Activated CD4-positive, alpha-beta T cell treated with anti-CD3 and anti-CD28 coated beads for 48 hours (primary cell): Measurements from ENCODE around the gene LANCL2.
"Not testable (repeated sequence)": the region's sequence is repeated elsewhere in the genome, so short reads cannot be mapped to it uniquely, and the experiment has no call there.

Experiments used
- DNase-seq: peaks from one replicate; pipeline ENCODE4 v3.0.0-alpha.2; 2020

Gene LANCL2

GRCh38 chr7:55363386-55364170 lies 1.6 kb upstream of the LANCL2 start:
- DNase-seq, result no peak

- DNase-seq, result peak; percentile 95
Measured at GRCh38 chr7:55365675-55366460, 731 bp downstream of the LANCL2 start.

GRCh38 chr7:55366461-55367070 lies 1.4 kb downstream of the LANCL2 start:
- peak; percentile 38 for DNase-seq

- DNase-seq, result no peak
Measured at GRCh38 chr7:55367283-55367840, 2.2 kb downstream of the LANCL2 start.

GRCh38 chr7:55369427-55370400 lies 4.6 kb downstream of the LANCL2 start:
- DNase-seq, result no peak

- no peak for DNase-seq
Measured at GRCh38 chr7:55374213-55374612, 9.1 kb downstream of the LANCL2 start.

- no peak for DNase-seq
Measured at GRCh38 chr7:55375237-55375636, 10.1 kb downstream of the LANCL2 start.

GRCh38 chr7:55377162-55377817 lies 12.2 kb downstream of the LANCL2 start:
- no peak for DNase-seq

- no peak for DNase-seq
Measured at GRCh38 chr7:55379285-55379684, 14.1 kb downstream of the LANCL2 start.

GRCh38 chr7:55381189-55381588 lies 16.1 kb downstream of the LANCL2 start:
- DNase-seq, result no peak

- DNase-seq, result no peak
Measured at GRCh38 chr7:55381696-55382095, 16.6 kb downstream of the LANCL2 start.

GRCh38 chr7:55382251-55382650 lies 17.1 kb downstream of the LANCL2 start:
- no peak for DNase-seq

- DNase-seq, result no peak
Measured at GRCh38 chr7:55386541-55386940, 21.4 kb downstream of the LANCL2 start.

- no peak for DNase-seq
Measured at GRCh38 chr7:55387062-55387965, 22.2 kb downstream of the LANCL2 start.

GRCh38 chr7:55396233-55396785 lies 31.2 kb downstream of the LANCL2 start:
- DNase-seq, result no peak

GRCh38 chr7:55397617-55398016 lies 32.5 kb downstream of the LANCL2 start:
- no peak for DNase-seq

- no peak for DNase-seq
Measured at GRCh38 chr7:55400191-55400590, 35.1 kb downstream of the LANCL2 start.

GRCh38 chr7:55402506-55402905 lies 37.4 kb downstream of the LANCL2 start:
- DNase-seq, result not testable (repeated sequence)

- DNase-seq, result no peak
Measured at GRCh38 chr7:55405856-55406541, 40.9 kb downstream of the LANCL2 start.
